Femur (tissue), 1 donor: Measurements from ENCODE around the gene GOT1.

Experiments used
- DNase-seq: peaks from one replicate; pipeline ENCODE4 v3.0.0-alpha.2; 2017

GOT1 gene

GRCh38 chr10:99394256-99394655 lies 36.2 kb downstream of the GOT1 start:
- no peak for DNase-seq

GRCh38 chr10:99393683-99394082 lies 36.7 kb downstream of the GOT1 start:
- no peak for DNase-seq

GRCh38 chr10:99393036-99393435 lies 37.4 kb downstream of the GOT1 start:
- no peak for DNase-seq

- no peak for DNase-seq
Measured at GRCh38 chr10:99391346-99391745, 39.1 kb downstream of the GOT1 start.

GRCh38 chr10:99389729-99390480 lies 40.5 kb downstream of the GOT1 start:
- no peak for DNase-seq

GRCh38 chr10:99387541-99387940 lies 42.9 kb downstream of the GOT1 start:
- DNase-seq, result no peak

GRCh38 chr10:99387071-99387470 lies 43.4 kb downstream of the GOT1 start:
- no peak for DNase-seq

- DNase-seq, result no peak
Measured at GRCh38 chr10:99382176-99382575, 48.2 kb downstream of the GOT1 start.

GRCh38 chr10:99375426-99375825 lies 55.0 kb downstream of the GOT1 start:
- no peak for DNase-seq

- DNase-seq, result no peak
Measured at GRCh38 chr10:99374972-99375371, 55.5 kb downstream of the GOT1 start.

- no peak for DNase-seq
Measured at GRCh38 chr10:99374526-99374925, 55.9 kb downstream of the GOT1 start.

- DNase-seq, result no peak
Measured at GRCh38 chr10:99372546-99373271, 57.7 kb downstream of the GOT1 start.

GRCh38 chr10:99370993-99371392 lies 59.4 kb downstream of the GOT1 start:
- no peak for DNase-seq

GRCh38 chr10:99369551-99369950 lies 60.9 kb downstream of the GOT1 start:
- no peak for DNase-seq

- DNase-seq, result no peak
Measured at GRCh38 chr10:99369126-99369525, 61.3 kb downstream of the GOT1 start.

GRCh38 chr10:99368646-99369045 lies 61.8 kb downstream of the GOT1 start:
- no peak for DNase-seq

- DNase-seq, result no peak
Measured at GRCh38 chr10:99366666-99367065, 63.8 kb downstream of the GOT1 start.

- no peak for DNase-seq
Measured at GRCh38 chr10:99365736-99366135, 64.7 kb downstream of the GOT1 start.

GRCh38 chr10:99365311-99365710 lies 65.1 kb downstream of the GOT1 start:
- no peak for DNase-seq

GRCh38 chr10:99364125-99364524 lies 66.3 kb downstream of the GOT1 start:
- no peak for DNase-seq

- DNase-seq, result no peak
Measured at GRCh38 chr10:99360934-99361333, 69.5 kb downstream of the GOT1 start.

GRCh38 chr10:99358101-99358500 lies 72.3 kb downstream of the GOT1 start:
- DNase-seq, result no peak

- DNase-seq, result no peak
Measured at GRCh38 chr10:99357691-99358090, 72.7 kb downstream of the GOT1 start.

- DNase-seq, result no peak
Measured at GRCh38 chr10:99353182-99353581, 77.2 kb downstream of the GOT1 start.

- DNase-seq, result no peak
Measured at GRCh38 chr10:99347672-99348071, 82.8 kb downstream of the GOT1 start.
